ENCODE results near the gene CORO7. TPM values are rescaled to one million over a fixed set of nuclear protein-coding genes. Genes with fewer than 3 reads are reported as not detected.

Gene CORO7
- total and polyA plus RNA-seq, 9 of the 15 experiments (the other 6 are each of a cell fraction or from before 2014, with no cell fraction given): 0.45 to 77.2 (median 18.7) TPM

GRCh38 chr16:4443986-4444385, 27.6 kb upstream of the CORO7 start (continued):
- TF ChIP-seq MGA (IDR thresholded peaks at IDR 0.05) (no peak), ZZZ3 (IDR thresholded peaks at IDR 0.05) (no peak), MAZ (CRISPR knock-in tag; conservative IDR thresholded peaks at IDR 0.05 in 1 of 2, IDR thresholded peaks at IDR 0.05 in 1 of 2) (no peak), ZNF124 (CRISPR knock-in tag; IDR thresholded peaks at IDR 0.05) (no peak), ZNF584 (CRISPR knock-in tag; IDR thresholded peaks at IDR 0.05; ENCODE audit: low read depth) (no peak), YY1 (IDR thresholded peaks at IDR 0.05; ENCODE audit: borderline replicate concordance in 1 of 3, control insufficient read depth in 1 of 3, extremely low read depth in 1 of 3, insufficient read depth in 3 of 3, insufficient read length in 1 of 3, insufficient replicate concordance in 2 of 3, low read depth in 1 of 3, low read length in 2 of 3) (no peak), MITF (IDR thresholded peaks at IDR 0.05) (no peak)
- TF ChIP-seq, protein P1, sequence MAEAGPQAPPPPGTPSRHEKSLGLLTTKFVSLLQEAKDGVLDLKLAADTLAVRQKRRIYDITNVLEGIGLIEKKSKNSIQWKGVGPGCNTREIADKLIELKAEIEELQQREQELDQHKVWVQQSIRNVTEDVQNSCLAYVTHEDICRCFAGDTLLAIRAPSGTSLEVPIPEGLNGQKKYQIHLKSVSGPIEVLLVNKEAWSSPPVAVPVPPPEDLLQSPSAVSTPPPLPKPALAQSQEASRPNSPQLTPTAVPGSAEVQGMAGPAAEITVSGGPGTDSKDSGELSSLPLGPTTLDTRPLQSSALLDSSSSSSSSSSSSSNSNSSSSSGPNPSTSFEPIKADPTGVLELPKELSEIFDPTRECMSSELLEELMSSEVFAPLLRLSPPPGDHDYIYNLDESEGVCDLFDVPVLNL (CRISPR knock-in tag; IDR thresholded peaks at IDR 0.05; ENCODE audit: low read depth): no peak

All from K562 (cell line).